K562 treated with DMSO at 1 percent for 24 hours (cell line): ENCODE results near the gene TNFRSF1A. TPM values are rescaled to one million over a fixed set of nuclear protein-coding genes. Genes with fewer than 3 reads are reported as not detected.

Experiments
- total RNA-seq: library from RNA; unstranded; fragments of 300-600 nt; gene quantifications from 2 replicates; pipeline ENCODE4 v1.2.3, GENCODE V29; 2022; ENCODE audit warnings: low read depth; ENCODE audit not compliant: insufficient read depth

Gene TNFRSF1A
- 84.6 and 96.6 TPM in 2 replicates for total RNA-seq

DNA sequence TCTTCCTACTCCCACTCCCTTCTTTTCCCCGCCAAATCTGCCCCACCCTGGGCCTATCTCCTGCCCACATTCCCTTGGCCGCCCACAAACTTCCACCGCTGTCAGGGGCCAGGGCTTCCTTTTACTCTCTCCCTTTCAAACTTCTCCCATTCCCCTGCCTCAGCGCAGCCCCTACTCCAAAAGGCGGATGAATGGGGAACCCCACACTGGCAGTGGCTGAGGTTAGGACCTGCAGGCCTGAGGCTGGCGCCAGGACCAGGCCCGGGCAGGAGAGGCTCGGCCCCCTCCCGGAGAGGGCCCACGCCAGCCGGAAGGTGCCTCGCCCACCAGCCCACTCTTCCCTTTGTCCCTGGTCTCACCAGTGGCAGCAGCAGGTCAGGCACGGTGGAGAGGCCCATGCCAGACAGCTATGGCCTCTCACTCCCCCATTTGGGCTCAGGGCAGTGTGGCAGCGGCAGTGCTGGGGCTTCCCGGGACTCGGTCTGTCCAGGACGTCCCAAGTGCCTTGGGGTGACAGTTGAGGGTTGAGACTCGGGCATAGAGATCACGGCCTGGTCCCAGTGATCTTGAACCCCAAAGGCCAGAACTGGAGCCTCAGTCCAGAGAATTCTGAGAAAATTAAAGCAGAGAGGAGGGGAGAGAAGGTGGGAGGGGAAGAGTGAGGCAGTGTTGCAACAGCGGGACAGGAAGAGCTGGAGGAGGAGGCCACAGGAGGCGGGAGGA lies at the start of gene TNFRSF1A:
Gene TNFRSF1A (minus strand): TSS at position 660 of the 723 bp plus-strand sequence. CDS start 262 bp downstream, at position 398.

DNA sequence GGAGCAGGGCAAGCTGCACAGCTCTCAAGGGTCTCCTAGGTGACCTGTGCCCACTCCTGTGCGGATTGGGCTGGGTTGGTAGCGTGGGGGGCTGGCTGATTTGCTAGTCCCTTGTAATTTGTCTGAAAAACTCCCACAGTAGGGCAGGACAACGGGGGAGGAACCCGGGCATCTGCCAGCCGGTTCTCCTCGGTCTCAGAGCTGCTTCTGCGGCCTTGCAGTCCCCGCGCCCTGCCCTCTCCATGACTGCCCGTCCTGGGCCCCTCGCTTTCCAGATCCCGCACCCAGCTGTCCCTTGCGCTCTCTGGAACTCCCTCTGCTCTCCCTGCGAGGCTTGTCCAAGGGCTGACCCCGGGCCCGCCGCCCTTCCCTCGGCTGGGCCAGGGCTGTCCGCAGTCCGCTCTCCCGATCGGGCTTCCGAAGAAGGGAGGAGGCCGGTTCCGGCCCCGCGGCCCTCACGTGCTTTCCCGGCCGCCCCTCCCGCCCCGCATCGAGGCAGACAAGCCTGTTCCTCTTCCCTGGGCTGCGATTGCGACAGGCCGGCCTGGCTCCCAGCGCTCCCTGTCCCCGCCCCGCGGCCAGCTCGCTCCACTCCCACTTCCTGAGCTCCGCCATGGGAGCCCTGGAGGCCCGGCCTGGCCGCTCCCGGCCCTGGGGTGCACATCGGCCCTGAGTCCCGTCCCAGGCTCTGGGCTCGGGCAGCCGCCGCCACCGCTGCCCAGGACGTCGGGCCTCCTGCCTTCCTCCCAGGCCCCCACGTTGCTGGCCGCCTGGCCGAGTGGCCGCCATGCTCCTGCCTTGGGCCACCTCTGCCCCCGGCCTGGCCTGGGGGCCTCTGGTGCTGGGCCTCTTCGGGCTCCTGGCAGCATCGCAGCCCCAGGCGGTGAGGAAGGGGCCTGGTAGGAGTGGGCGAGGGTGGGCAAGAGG lies 42.0 kb upstream of the TNFRSF1A start, which contains the start of gene LTBR:
Gene LTBR (plus strand): TSS at position 591 of the 927 bp plus-strand sequence. CDS start 197 bp downstream, at position 788.

DNA sequence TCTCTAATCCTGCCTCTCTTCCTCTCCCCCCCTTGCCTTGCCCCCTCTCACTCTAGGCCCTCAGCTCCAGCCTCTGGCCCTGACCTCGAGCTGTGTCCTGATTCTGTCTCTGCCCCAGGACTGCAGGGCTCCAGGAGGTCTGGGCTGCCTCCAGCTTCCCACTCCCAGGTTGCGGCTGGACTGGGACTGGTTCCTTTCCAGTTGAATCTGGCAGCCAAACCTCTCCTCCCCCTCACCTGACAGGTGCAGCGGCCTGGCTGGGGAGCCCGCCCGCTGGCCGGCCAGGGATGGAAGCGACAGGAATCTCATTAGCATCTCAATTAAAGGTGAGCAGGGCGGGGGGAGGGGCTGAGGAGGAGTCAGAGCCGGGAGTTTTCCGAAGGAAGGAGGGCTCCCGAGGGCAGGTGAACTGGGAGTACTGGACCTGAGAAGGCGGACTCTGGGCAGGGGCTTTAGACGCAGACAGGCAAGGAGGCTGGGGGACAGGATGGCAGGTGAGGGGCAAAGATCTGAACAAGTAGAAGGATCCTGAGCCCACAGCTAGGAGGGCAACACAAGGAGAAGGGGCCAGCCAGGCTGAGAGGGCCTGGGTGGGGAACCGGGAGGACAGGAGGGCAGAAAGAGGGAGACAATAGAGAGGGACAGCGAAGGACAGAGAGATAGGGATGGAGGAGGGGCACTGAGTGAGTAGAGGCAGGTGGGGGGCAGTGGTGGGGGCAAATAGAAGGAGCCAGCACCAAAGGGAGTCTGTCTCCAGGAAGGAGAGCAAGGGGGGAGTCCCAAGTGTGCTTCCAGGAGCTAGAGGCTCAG lies 33.6 kb upstream of the TNFRSF1A start, which contains the start of gene SCNN1A:
Gene SCNN1A (minus strand): TSS at position 295 of the 810 bp plus-strand sequence. CDS start 780 bp downstream, outside the sequence.

Other genes with a start within 250 kb of the TNFRSF1A start
- not detected in 2 replicates for gene VWF, start 217.4 kb downstream of the TNFRSF1A start, total RNA-seq
- 0.88 and 1.3 TPM in 2 replicates for gene CD9, start 141.7 kb downstream of the TNFRSF1A start, total RNA-seq
- gene PLEKHG6, start 31.4 kb downstream of the TNFRSF1A start, total RNA-seq = 0.96 and 1.5 TPM in 2 replicates
- 0.14 and 0.47 TPM in 2 replicates for gene SCNN1A, start 33.5 kb upstream of the TNFRSF1A start, total RNA-seq
- gene LTBR, start 42.1 kb upstream of the TNFRSF1A start, total RNA-seq = 80.7 and 97.2 TPM in 2 replicates
- gene CD27, start 102.9 kb upstream of the TNFRSF1A start, total RNA-seq = not detected in 2 replicates
- gene TAPBPL, start 110.0 kb upstream of the TNFRSF1A start, total RNA-seq = 7.2 and 8.9 TPM in 2 replicates
- 7.0 and 7.9 TPM in 2 replicates for gene VAMP1, start 128.6 kb upstream of the TNFRSF1A start, total RNA-seq
- 98.8 and 112 TPM in 2 replicates for gene MRPL51, start 151.2 kb upstream of the TNFRSF1A start, total RNA-seq
- 80.5 and 88.8 TPM in 2 replicates for gene NCAPD2, start 152.0 kb upstream of the TNFRSF1A start, total RNA-seq
- 2,559 and 2,719 TPM in 2 replicates for gene GAPDH, start 192.4 kb upstream of the TNFRSF1A start, total RNA-seq
- gene IFFO1, start 214.0 kb upstream of the TNFRSF1A start, total RNA-seq = 0.38 TPM in 1 of 2 replicates, not detected in the other
- 23.7 and 26.5 TPM in 2 replicates for gene NOP2, start 226.2 kb upstream of the TNFRSF1A start, total RNA-seq